Mammary epithelial cell (primary cell): ENCODE data around the gene FMNL2.

ENCODE experiments used
- CTCF ChIP-seq, 2 donors: IDR thresholded peaks in 1 of 2; conservative IDR thresholded peaks in 1 of 2; 2 replicates each; pipeline ENCODE4 v1.5.1; 2011 to 2012; ENCODE audit warnings: inconsistent platforms in 2 of 2, low read length in 2 of 2, mild to moderate bottlenecking in 2 of 2, control low read depth in 1 of 2, low read depth in 1 of 2; ENCODE audit not compliant: insufficient read depth in 1 of 2; ENCODE audit errors: extremely low read depth in 1 of 2
- EZH2 ChIP-seq: IDR thresholded peaks from 2 replicates; pipeline ENCODE4 v1.6.1; 2012; ENCODE audit warnings: low read length, inconsistent platforms, borderline replicate concordance

DNA sequence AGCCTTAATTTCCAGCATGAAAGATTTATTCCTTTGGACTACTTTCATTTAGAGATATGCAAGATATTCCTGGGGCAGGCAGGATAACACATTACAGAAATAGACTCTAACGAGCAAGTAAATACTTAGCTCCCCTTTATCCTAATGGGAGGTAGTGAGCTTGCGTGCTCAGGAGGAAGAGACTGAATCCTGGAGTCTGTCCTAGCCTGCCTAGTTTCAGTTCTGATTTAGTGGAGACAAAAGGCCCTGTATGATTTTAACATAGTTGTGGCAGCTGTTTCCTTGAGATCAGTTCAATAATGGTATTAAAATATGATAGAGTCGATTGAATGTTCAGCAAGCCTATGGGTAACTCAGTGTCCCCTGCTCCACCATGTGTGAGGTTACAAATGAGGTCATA lies 109.5 kb downstream of the FMNL2 start:
- no peak for TF ChIP-seq CTCF (conservative IDR thresholded peaks at IDR 0.05 in 1 of 2, IDR thresholded peaks at IDR 0.05 in 1 of 2; ENCODE audit: extremely low read depth in 1 of 2, insufficient read depth in 1 of 2, low read depth in 1 of 2, low read length in 2 of 2)
- no peak for TF ChIP-seq EZH2
